ENCODE results near the gene TYRP1.

GRCh38 chr9:12703996-12704395, 10.8 kb downstream of the TYRP1 start:
- TF ChIP-seq EZH2phosphoT487 (IDR thresholded peaks at IDR 0.05; ENCODE audit: borderline replicate concordance): no peak
- TF ChIP-seq, protein P1, sequence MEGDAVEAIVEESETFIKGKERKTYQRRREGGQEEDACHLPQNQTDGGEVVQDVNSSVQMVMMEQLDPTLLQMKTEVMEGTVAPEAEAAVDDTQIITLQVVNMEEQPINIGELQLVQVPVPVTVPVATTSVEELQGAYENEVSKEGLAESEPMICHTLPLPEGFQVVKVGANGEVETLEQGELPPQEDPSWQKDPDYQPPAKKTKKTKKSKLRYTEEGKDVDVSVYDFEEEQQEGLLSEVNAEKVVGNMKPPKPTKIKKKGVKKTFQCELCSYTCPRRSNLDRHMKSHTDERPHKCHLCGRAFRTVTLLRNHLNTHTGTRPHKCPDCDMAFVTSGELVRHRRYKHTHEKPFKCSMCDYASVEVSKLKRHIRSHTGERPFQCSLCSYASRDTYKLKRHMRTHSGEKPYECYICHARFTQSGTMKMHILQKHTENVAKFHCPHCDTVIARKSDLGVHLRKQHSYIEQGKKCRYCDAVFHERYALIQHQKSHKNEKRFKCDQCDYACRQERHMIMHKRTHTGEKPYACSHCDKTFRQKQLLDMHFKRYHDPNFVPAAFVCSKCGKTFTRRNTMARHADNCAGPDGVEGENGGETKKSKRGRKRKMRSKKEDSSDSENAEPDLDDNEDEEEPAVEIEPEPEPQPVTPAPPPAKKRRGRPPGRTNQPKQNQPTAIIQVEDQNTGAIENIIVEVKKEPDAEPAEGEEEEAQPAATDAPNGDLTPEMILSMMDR (conservative IDR thresholded peaks at IDR 0.05; ENCODE audit: low read length): no peak

All from Loucy (cell line).